ENCODE measurements around the gene DNMT1. TPM values are rescaled to one million over a fixed set of nuclear protein-coding genes. Genes with fewer than 3 reads are reported as not detected.
A peak's percentile ranks its signal among the peaks of the same experiment; 100 is the strongest.

Gene DNMT1
- total and polyA plus RNA-seq, 3 donors from 2014 or later: 96.5 to 145 (median 103) TPM

DNA sequence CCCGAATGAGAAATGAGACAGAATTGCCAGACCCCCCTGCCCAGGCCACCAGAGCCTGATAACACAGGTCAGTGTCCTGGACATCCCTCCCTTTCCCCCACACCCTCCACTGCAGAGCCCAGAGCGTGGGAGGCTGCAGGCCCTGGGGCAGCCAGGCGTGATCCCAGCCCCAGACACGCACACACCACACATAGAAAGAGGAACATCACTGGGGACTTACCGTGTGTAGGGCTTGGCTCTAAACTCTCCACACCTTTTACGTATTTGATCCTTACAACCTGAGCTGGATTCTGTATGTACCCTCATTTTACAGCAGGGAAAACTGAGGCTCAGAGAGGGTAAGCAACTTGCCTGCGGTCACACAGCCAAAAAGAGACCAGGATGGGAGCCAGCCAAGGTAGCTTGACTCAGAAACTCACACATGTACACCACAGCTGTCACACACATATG, 91.9 kb downstream of the DNMT1 start:
- DNase-seq: no peak
- TF ChIP-seq, protein P1, sequence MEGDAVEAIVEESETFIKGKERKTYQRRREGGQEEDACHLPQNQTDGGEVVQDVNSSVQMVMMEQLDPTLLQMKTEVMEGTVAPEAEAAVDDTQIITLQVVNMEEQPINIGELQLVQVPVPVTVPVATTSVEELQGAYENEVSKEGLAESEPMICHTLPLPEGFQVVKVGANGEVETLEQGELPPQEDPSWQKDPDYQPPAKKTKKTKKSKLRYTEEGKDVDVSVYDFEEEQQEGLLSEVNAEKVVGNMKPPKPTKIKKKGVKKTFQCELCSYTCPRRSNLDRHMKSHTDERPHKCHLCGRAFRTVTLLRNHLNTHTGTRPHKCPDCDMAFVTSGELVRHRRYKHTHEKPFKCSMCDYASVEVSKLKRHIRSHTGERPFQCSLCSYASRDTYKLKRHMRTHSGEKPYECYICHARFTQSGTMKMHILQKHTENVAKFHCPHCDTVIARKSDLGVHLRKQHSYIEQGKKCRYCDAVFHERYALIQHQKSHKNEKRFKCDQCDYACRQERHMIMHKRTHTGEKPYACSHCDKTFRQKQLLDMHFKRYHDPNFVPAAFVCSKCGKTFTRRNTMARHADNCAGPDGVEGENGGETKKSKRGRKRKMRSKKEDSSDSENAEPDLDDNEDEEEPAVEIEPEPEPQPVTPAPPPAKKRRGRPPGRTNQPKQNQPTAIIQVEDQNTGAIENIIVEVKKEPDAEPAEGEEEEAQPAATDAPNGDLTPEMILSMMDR (IDR thresholded peaks at IDR 0.05): no peak
- no peak for TF ChIP-seq POLR2A (IDR thresholded peaks at IDR 0.05)
- peaks cover 6% of the 10 kb centered on the region for H3K4me1 ChIP-seq
- no peaks in the 10 kb centered on the region for H3K9me3 ChIP-seq
- H3K27me3 ChIP-seq: no peaks in the 10 kb centered on the region
- H3K36me3 ChIP-seq (ENCODE audit: low read depth, missing control alignments): no peaks in the 10 kb centered on the region
- no peak overlapping the region for H3K27ac ChIP-seq
- 67 to 83% methylated on average over 7 of the region's 7 CpGs for WGBS, 2 donors
- no peak overlapping the region for H3K4me3 ChIP-seq
- intact Hi-C loops (cut with DNase I; ENCODE audit: low total_unique reads): no loop called here

DNA sequence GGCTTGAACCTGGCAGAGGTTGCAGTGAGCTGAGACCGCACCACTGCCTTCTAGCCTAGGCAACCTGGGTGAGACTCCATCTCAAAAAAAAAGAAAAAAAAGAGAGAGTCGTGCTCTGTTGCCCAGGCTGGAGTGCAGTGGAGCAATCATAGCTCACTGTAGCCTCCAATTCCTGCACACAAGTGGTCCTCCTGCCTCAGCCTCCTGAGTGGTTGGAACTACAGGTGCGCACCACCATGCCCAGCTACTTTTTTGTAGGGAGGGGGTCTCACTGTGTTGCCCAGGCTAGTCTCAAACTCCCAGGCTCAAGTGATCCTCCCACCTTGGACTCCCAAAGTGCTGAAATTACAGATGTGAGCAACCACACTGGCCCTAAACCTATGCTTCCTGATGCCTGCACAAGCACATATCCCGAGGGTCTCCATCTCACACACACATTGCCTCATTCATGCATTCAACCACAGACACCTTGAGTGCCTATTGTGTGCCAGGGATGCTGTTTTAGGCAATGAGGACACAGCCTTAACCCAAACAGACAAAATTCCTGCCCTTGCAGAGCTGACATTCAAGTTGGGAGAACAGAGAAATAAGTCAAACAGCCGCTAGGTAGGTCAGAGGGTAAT, 94.5 kb downstream of the DNMT1 start:
- Histone ChIP-seq H3K4me3 (no peak overlapping the region), H3K4me1 (no peaks in the 10 kb centered on the region), H3K27ac (no peak overlapping the region), H3K9me3 (no peaks in the 10 kb centered on the region), H3K36me3 (ENCODE audit: low read depth, missing control alignments) (no peaks in the 10 kb centered on the region), H3K27me3 (no peaks in the 10 kb centered on the region)
- WGBS, 2 donors: 86 to 92% methylated on average over 4 to 5 of the region's 5 CpGs
- intact Hi-C loops (cut with DNase I; ENCODE audit: low total_unique reads): no loop called here
- DNase-seq: no peak
- TF ChIP-seq, protein P1 (IDR thresholded peaks at IDR 0.05): no peak
- TF ChIP-seq POLR2A (IDR thresholded peaks at IDR 0.05): no peak

DNA sequence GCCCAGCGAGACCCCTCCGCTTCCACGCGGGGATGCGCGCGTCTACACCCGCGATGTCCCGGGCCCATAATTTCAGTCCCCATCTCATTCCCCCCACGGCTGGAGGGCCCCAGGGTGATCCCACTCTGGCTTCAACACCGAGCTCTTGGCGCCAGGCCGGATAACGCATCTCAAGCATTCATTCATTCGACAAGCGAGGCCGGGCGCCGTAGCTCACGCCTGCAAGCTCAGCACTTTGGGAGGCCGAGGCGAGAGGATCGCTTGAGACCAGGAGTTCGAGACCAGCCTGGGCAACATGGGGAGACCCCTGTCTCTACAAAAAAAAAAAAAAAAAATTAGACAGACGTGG, 98.2 kb downstream of the DNMT1 start:
- 28 to 36% methylated on average over 14 to 26 of the region's 26 CpGs for WGBS, 2 donors
- peak overlapping the region; percentile 22 to 72 for H3K27ac ChIP-seq
- no peaks in the 10 kb centered on the region for H3K36me3 ChIP-seq (ENCODE audit: low read depth, missing control alignments)
- intact Hi-C loops (cut with DNase I; ENCODE audit: low total_unique reads): no loop called here
- TF ChIP-seq, protein P1 (IDR thresholded peaks at IDR 0.05): no peak
- TF ChIP-seq POLR2A (IDR thresholded peaks at IDR 0.05): no peak
- peaks cover 3% of the 10 kb centered on the region for H3K4me1 ChIP-seq
- H3K4me3 ChIP-seq: peak overlapping the region; percentile 41 to 64
- H3K27me3 ChIP-seq: no peaks in the 10 kb centered on the region
- DNase-seq: peak; percentile 59
- no peaks in the 10 kb centered on the region for H3K9me3 ChIP-seq

DNA sequence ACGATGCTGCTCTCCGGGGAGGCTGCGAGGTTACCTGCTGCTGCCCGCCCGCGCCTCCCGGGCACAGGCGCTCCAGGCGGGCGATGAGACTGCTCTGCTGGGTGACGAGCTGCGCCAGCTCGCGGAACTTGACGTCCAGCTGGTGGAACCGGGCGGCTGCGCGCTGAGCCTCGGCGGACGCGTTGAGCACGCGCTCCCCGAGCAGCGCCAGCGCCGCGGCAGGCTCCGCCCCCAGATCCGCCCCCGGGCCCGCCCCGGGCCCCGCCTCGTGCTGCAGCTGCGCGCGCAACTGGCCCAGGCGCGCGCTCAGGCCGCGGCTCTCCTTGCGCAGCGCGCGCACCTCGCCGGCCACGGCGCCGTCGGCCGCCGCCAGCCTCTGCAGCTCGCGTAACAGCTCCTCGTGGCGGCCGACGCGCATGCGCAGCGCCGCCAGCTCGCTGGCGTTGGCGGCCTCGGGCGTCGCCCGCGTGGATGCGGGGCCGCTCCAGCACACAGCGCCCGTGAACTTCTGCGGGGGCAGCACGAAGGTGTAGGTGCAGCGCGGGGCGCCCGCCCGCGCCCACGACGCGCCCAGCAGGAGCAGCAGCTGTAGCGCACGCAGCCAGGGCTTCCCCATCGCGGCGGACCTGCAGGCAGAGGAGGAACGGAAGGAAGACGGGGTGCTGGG, 98.7 kb downstream of the DNMT1 start:
- peak overlapping the region; percentile 22 to 73 for H3K27ac ChIP-seq
- no peaks in the 10 kb centered on the region for H3K36me3 ChIP-seq (ENCODE audit: low read depth, missing control alignments)
- peaks cover 3% of the 10 kb centered on the region for H3K4me1 ChIP-seq
- TF ChIP-seq, protein P1 (IDR thresholded peaks at IDR 0.05): peak in 2 of 3 experiments; percentile 11 to 13
- TF ChIP-seq POLR2A (IDR thresholded peaks at IDR 0.05): no peak
- no peaks in the 10 kb centered on the region for H3K27me3 ChIP-seq
- intact Hi-C loops (cut with DNase I; ENCODE audit: low total_unique reads): no loop called here
- peak; percentile 90 for DNase-seq
- no peaks in the 10 kb centered on the region for H3K9me3 ChIP-seq
- 3% methylated on average over 55 of the region's 97 CpGs; no CpG with 5 or more reads in 1 of the 2 donors for WGBS, 2 donors
- H3K4me3 ChIP-seq: peak overlapping the region; percentile 41 to 64

DNA sequence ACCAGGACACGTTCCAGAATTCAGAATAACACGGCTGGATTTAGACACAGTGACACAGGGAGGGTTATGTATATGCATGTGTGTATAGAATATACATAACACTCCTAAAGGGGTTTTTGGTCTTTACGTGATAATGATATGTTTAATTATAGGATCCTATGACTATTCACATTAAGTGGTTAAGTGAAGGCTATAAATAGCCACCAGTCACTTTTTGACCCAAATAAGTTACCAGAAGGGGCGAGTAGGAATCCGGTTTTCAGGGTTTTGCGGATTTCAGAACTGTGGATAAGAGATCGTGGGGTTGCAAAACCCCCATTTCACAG, 99.2 kb downstream of the DNMT1 start:
- TF ChIP-seq POLR2A (IDR thresholded peaks at IDR 0.05): no peak
- TF ChIP-seq, protein P1 (IDR thresholded peaks at IDR 0.05): no peak
- H3K36me3 ChIP-seq (ENCODE audit: low read depth, missing control alignments): no peaks in the 10 kb centered on the region
- H3K4me1 ChIP-seq: peaks cover 3% of the 10 kb centered on the region
- H3K4me3 ChIP-seq: no peak overlapping the region
- H3K9me3 ChIP-seq: no peaks in the 10 kb centered on the region
- peak overlapping the region in 1 of 2 donors; percentile 73 for H3K27ac ChIP-seq
- intact Hi-C loops (cut with DNase I; ENCODE audit: low total_unique reads): no loop called here
- WGBS, 2 donors: 14 to 30% methylated on average over 7 of the region's 7 CpGs
- H3K27me3 ChIP-seq: no peaks in the 10 kb centered on the region
- DNase-seq: no peak

All from testis (tissue), 3 donors.